GM21825 (cell line): Measurements from ENCODE around the gene GLRA3.
"Not testable (repeated sequence)": the region's sequence is repeated elsewhere in the genome, so short reads cannot be mapped to it uniquely, and the experiment has no call there.

Experiments
- ATAC-seq: cut with Tn5 transposase; IDR thresholded peaks from one replicate; pipeline ENCODE4 v1.9.1; 2021; ENCODE audit warnings: mild to moderate bottlenecking, moderate library complexity; ENCODE audit not compliant: unreplicated experiment

GLRA3 gene

DNA sequence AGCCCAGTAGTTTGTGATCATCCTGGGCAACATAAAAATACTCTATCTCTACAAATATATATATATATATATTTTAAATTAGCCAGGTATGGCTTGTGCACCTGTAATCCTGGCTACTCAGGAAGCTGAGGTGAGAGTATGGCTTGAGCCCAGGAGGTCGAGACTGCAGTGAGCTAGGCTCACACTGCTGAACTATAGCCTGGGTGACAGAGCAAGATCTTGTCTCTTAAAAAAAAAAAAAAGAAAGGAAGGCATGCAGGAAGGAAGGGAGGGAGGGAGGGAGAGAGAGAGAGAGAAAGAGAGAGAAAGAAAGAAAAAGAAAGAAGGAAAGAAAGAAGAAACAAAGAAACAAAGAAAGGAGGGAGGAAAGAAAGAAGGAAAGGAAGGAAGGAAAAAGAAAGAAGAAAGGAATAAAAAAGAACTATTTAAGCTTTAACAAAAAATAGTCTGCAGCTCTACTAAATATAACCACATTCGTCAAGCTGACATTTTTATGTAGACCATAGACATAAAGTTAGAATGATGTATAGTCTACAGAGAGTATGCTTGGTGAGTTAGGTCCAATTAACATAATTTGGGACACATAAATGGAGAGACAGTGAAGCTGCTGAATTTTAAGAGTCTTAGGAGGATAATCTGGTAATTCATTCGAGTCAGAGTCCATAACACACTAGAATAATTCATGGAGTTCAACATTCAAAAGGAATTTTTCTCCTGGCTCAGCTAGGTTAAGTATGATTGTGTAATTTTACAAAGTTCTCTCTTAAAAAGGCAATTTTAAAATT, 111.9 kb downstream of the GLRA3 start:
- no peak for ATAC-seq

DNA sequence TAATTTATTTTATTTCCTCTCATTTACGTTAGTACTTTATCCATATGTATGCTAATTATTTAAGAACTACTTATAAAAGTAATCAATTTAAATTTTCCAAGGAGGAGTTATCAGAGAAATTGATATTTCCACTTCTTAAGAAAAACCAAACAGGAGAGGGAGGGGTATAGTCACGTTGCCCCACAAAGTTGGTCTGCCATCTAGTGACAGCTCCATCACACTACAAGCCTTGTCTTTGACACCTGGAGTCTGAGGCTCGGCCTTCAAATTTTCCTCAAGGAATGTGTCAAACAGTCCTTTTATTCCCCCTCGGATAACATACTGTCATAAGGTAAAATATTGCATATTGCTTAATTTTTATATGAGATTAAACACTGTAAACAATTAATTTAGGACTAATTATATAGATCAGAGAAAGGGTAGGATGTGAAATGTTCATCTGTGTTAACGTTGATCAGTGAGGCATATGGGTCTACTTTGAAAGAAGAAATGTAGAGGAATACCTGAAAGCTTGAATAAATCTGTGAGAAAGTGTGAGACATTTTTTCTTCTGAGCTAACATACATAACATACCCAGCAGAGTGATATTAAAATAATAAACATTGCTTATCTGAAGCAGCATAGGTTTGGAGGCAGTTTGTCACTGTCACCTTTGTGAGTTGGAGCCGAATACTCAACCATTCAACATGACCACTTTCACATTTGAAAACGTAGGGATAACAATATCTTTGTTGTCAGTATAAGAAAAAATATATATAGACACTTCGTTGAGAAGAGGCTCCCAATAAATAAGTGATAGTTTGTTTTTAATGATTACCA, 114.4 kb downstream of the GLRA3 start:
- ATAC-seq = peak; percentile 89

DNA sequence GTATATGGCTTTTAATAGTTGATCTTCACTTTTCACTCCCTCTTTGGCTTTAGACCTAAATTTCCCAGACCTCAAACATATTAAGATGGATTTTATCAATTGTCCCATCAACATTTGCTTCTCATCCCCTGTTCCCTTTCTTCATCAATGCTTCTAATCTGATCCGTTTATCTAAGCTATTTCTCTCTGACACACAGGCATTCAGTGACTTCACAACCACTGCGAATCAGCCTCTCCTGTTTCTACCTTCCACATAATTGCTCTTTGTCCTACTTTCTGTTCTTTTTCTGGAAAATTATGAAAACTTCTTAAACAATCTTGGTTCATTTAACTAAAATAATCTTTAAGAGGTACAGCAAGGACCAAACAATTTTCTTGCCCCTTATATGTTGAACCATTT, 115.2 kb downstream of the GLRA3 start:
- ATAC-seq = no peak

- ATAC-seq = no peak
Observed at GRCh38 chr4:174713181-174713580, 115.9 kb downstream of the GLRA3 start.

GRCh38 chr4:174709526-174709925, 119.5 kb downstream of the GLRA3 start:
- no peak for ATAC-seq

GRCh38 chr4:174708381-174708780, 120.7 kb downstream of the GLRA3 start:
- ATAC-seq = no peak

DNA sequence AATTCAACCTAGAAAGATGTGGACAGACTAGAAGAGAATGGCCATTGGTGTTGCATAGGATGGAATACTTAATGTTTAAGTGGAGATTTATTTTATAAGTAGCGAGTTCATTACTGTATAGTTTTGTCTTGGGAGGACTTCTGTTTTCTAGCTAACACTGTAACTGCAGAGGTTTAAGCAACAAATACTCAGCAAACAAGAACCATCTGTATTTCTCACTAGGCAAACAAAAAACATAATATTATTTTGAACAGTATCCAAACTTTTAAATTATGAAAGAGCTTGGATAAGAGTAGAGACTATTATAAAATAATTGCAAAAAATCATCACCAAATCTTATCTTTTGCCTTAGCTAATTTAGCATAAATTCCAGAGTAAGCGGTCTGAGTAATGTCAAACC, 121.1 kb downstream of the GLRA3 start:
- ATAC-seq = no peak

DNA sequence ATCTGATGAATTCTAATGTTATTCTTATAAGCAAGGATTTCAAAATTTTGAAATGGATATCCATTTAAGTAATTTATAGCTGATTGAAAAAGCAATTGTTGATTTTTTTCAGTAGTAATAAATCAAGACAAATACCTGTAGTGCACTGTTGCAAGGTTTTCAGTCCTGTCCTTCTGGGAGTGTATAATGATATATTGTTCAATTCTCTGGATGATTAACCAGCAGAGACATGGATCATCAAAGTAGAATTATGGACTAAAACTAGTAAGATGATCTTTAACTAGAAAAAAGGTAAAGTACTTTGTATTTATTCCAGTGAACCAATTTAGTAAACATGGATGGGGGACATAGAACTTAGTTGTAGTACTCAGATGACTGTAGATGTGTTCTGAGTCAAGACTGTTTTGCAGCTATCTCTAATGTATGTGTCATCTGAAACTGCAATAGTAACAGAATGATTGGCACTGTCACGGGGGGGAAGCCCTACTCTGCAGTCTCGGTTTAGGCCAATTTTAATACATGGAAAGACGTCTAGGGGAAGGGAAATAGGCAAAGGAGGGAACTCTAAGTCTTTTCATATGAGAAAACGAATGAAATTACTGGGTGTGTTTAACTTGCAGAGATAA, 121.9 kb downstream of the GLRA3 start:
- ATAC-seq = peak; percentile 96

- no peak for ATAC-seq
Observed at GRCh38 chr4:174702979-174703478, 126.0 kb downstream of the GLRA3 start.

DNA sequence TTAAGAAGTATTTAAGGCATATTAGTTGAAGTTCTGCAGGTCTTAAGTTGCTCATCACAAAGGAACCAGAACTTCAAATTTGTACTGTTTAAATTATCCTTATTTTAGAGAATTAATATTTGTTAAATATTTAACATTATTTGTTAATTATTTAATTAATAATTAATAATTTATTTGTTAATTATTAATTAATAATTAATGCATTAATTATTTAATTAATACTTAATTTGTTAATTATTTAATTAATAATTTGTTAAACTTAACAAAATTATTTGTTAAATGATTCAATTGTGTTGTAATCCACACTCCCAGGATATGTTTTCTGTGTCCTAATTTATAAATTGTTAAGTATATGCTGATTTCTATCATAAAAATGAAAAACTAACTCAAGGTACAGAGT, 129.4 kb downstream of the GLRA3 start:
- no peak for ATAC-seq

DNA sequence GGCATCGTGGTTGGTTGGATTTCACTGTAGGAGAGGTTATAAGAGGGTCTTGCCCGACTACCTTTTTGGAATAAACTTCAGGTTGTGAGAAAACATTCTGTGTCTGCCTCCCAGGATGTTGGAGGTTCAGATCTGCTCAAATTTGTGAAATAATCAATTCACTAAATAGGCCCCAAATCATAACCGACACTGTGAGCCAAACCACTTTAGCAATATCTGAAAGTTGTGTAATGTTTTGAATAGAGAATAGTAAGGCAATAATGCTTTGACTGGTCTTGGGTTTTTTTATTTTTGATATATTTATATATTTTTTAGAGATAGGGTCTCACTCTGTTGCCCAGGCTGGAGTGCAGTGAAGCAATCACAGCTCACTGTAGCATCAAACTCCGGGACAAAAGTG, 131.2 kb downstream of the GLRA3 start:
- no peak for ATAC-seq

GRCh38 chr4:174697202-174697601, 131.8 kb downstream of the GLRA3 start:
- no peak for ATAC-seq

GRCh38 chr4:174696657-174697056, 132.4 kb downstream of the GLRA3 start:
- ATAC-seq = no peak

DNA sequence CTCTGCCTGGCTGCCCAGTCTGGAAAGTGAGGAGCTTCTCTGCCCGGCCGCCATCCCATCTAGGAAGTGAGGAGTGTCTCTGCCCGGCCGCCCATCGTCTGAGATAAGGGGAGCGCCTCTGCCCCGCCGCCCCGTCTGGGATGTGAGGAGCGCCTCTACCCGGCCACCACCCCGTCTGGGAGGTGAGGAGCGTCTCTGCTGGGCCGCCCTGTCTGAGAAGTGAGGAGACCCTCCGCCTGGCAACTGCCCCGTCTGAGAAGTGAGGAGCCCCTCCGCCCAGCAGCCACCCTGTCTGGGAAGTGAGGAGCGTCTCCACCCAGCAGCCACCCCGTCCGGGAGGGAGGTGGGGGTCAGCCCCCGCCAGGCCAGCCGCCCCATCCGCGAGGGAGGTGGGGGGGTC, 137.2 kb downstream of the GLRA3 start:
- ATAC-seq = not testable (repeated sequence)

- no peak for ATAC-seq
Observed at GRCh38 chr4:174690665-174691064, 138.4 kb downstream of the GLRA3 start.

GRCh38 chr4:174689618-174690017, 139.4 kb downstream of the GLRA3 start:
- ATAC-seq = no peak

- ATAC-seq = no peak
Observed at GRCh38 chr4:174686826-174687225, 142.2 kb downstream of the GLRA3 start.

GRCh38 chr4:174681723-174682300, 147.2 kb downstream of the GLRA3 start:
- ATAC-seq = no peak

- no peak for ATAC-seq
Observed at GRCh38 chr4:174674305-174674840, 154.7 kb downstream of the GLRA3 start.

GRCh38 chr4:174673865-174674264, 155.2 kb downstream of the GLRA3 start:
- no peak for ATAC-seq

- no peak for ATAC-seq
Observed at GRCh38 chr4:174672276-174672675, 156.8 kb downstream of the GLRA3 start.
